K562 (cell line): ENCODE results near the gene SHC1. TPM values are rescaled to one million over a fixed set of nuclear protein-coding genes. Genes with fewer than 3 reads are reported as not detected.

Source experiments
- CBFA2T2 ChIP-seq: fragments of 450-650 bp; conservative IDR thresholded peaks from 2 replicates; pipeline ENCODE4 v1.6.1; 2017; ENCODE audit warnings: mild to moderate bottlenecking
- CREB3L1 ChIP-seq: fragments of 450-650 bp; IDR thresholded peaks from 2 replicates; pipeline ENCODE4 v1.6.1; 2014; ENCODE audit warnings: low read depth, mild to moderate bottlenecking, moderate library complexity, borderline replicate concordance
- CXXC5 ChIP-seq: fragments of 250-450 bp; sonication (Bioruptor Pico); IDR thresholded peaks from 2 replicates; pipeline ENCODE4 v1.8.0; 2022; ENCODE audit warnings: inconsistent platforms, mild to moderate bottlenecking, moderate library complexity
- ELF2 ChIP-seq: fragments of 250-450 bp; sonication (Bioruptor Pico); IDR thresholded peaks from 2 replicates; pipeline ENCODE4 v1.5.0; 2021; ENCODE audit warnings: mild to moderate bottlenecking
- GTF2A2 ChIP-seq: IDR thresholded peaks from 2 replicates; pipeline ENCODE4 v1.6.1; 2016; ENCODE audit warnings: mild to moderate bottlenecking, missing genetic modification characterization, missing compliant biosample characterization
- HNRNPL ChIP-seq: fragments of 200-400 bp; formaldehyde crosslinking; IDR thresholded peaks from 2 replicates; pipeline ENCODE4 v1.6.1; 2017; ENCODE audit warnings: low read depth, mild to moderate bottlenecking, low read length
- MLLT1 ChIP-seq, 2 experiments: fragments of 450-650 bp; IDR thresholded peaks; 2 replicates each; pipeline ENCODE4 v1.6.1; 2016
- MYNN ChIP-seq, 2 experiments: sonication (generic); formaldehyde crosslinking in 1 of 2; IDR thresholded peaks; 2 replicates each; pipeline versions ENCODE4 v1.5.0 to v1.6.1; 2016 to 2020; ENCODE audit warnings: antibody characterized with exemption in 1 of 2, missing genetic modification reagents in 1 of 2
- NFYB ChIP-seq: IDR thresholded peaks from 2 replicates; pipeline ENCODE4 v1.6.1; 2011; ENCODE audit warnings: mild to moderate bottlenecking, moderate library complexity; ENCODE audit not compliant: insufficient read length; ENCODE audit errors: extremely low read depth
- PHF20 ChIP-seq: fragments of 450-650 bp; IDR thresholded peaks from 2 replicates; pipeline ENCODE4 v1.6.1; 2018; ENCODE audit not compliant: partially characterized antibody
- RAD51 ChIP-seq: fragments of 450-650 bp; IDR thresholded peaks from 2 replicates; pipeline ENCODE4 v1.7.1; 2016; ENCODE audit warnings: low read depth, mild to moderate bottlenecking, borderline replicate concordance
- TFAM ChIP-seq: fragments of 250-450 bp; sonication (Bioruptor Pico); conservative IDR thresholded peaks from 2 replicates; pipeline ENCODE4 v1.5.0; 2021; ENCODE audit warnings: mild to moderate bottlenecking, moderate library complexity
- ZNF407 ChIP-seq: fragments of 450-650 bp; IDR thresholded peaks from 2 replicates; pipeline ENCODE4 v1.6.1; 2016; ENCODE audit warnings: low read depth
- ZNF57 ChIP-seq: fragments of 450-650 bp; formaldehyde crosslinking; IDR thresholded peaks from 2 replicates; pipeline ENCODE4 v1.4.0; 2020; ENCODE audit warnings: mild to moderate bottlenecking, moderate library complexity
- ZNF707 ChIP-seq: fragments of 250-450 bp; sonication (Bioruptor Pico); conservative IDR thresholded peaks from 2 replicates; pipeline ENCODE4 v1.8.0; 2022; ENCODE audit warnings: inconsistent platforms, mild to moderate bottlenecking, moderate library complexity
- polyA plus RNA-seq, 8 experiments: library from polyadenylated mRNA; depleted of rRNA in 4 of 8; stranded (reverse) in 5 of 8; unstranded in 3 of 8; fragments of >200 nt; fragmentation: Nextera tagmentation in 2 of 8; fragmentation: Illumina TruSeq in 1 of 8; extraction: Ambion mirVana in 2 of 8; extraction: Trizol in 1 of 8; gene quantifications; 2 replicates each; pipeline versions ENCODE4 v1.2.1 to v1.2.3, GENCODE V29; 2011 to 2014; ENCODE audit warnings: inconsistent platforms in 1 of 8, missing spikeins in 1 of 8
- total RNA-seq, 7 experiments: library from RNA; depleted of rRNA in 6 of 7; stranded (reverse); fragments of >200 nt in 6 of 7; fragmentation: Illumina TruSeq in 2 of 7; extraction: Trizol in 2 of 7; gene quantifications; 2 replicates each; pipeline versions ENCODE4 v1.2.1 to v1.2.3, GENCODE V29; 2011 to 2021; ENCODE audit warnings: low replicate concordance in 1 of 7

SHC1 gene
- total and polyA plus RNA-seq, 9 of the 15 experiments (the other 6 are each of a cell fraction or from before 2014, with no cell fraction given) = 4.1 to 113 (median 51.9) TPM

- TF ChIP-seq MYNN (IDR thresholded peaks at IDR 0.05) = 0 out of 2 replicates have a peak, but pooled peaks have one; percentile 25
- TF ChIP-seq MYNN (CRISPR knock-in tag; IDR thresholded peaks at IDR 0.05) = no peak
- TF ChIP-seq ZNF407 = peak; percentile 95
- no peak for TF ChIP-seq ZNF707 (CRISPR knock-in tag)
- TF ChIP-seq NFYB = peak; percentile 96
- TF ChIP-seq TFAM = no peak
- peak; percentile 75 for TF ChIP-seq CREB3L1
- TF ChIP-seq RAD51 = peak; percentile 96
- 0 out of 2 replicates have a peak, but pooled peaks have one; percentile 48 for TF ChIP-seq ZNF57 (CRISPR knock-in tag)
- peak; percentile 74 for TF ChIP-seq CXXC5 (CRISPR knock-in tag)
- TF ChIP-seq HNRNPL = no peak
- peak; percentile 67 for TF ChIP-seq PHF20
- TF ChIP-seq GTF2A2 = no peak
- TF ChIP-seq ELF2 (CRISPR knock-in tag) = peak; percentile 83
- TF ChIP-seq CBFA2T2 = peak; percentile 74
- peak; percentile 22 to 99; a peak in 2 of 4 replicates for TF ChIP-seq MLLT1 (IDR thresholded peaks at IDR 0.05)
Observed at GRCh38 chr1:154982897-154983648, 12.5 kb upstream of the SHC1 start, which contains the start of gene FLAD1 (continued).
